T47D (cell line): ENCODE data around the gene INPP5E.

ENCODE experiments used
- DNase-seq, 2 experiments: peaks; one replicate each; pipeline versions ENCODE4 v3.0.0 to v3.0.0-alpha.2; 2011 to 2012; ENCODE audit warnings: low read depth in 1 of 2, low spot score in 1 of 2
- JUND ChIP-seq: IDR thresholded peaks from 2 replicates; pipeline ENCODE4 v1.6.1; 2012; ENCODE audit warnings: low read depth
- in situ Hi-C: cut with HindIII; loops from 2 replicates; pipeline ENCODE4 v1.10.0; 2016; ENCODE audit warnings: low sequenced_read_pairs, low pct_unique_long_range_greater_than_20kb

The INPP5E gene

GRCh38 chr9:136387217-136387616, 52.4 kb downstream of the INPP5E start:
- in situ Hi-C loops = no loop called here
- TF ChIP-seq JUND = no peak
- no peak for DNase-seq

DNA sequence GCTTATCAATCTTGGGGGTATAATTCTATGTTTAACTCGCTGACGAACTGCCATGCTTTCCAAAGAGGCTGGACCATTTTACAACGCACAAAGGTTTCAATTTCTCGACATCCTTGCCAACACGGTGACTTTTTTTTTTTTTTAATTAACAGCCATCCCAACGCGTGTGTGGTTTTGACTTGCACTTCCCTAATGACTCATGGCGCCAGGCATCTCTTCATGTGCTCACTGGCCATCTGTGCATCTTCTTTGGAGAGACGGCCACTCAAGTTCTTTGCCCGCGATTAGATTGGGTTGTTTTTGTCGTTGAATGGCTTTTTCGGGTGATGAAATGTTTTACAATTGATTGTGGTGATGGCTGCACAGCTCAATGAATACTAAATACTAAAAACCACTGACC, 53.6 kb downstream of the INPP5E start:
- DNase-seq = no peak
- TF ChIP-seq JUND = no peak
- in situ Hi-C loops = no loop called here

DNA sequence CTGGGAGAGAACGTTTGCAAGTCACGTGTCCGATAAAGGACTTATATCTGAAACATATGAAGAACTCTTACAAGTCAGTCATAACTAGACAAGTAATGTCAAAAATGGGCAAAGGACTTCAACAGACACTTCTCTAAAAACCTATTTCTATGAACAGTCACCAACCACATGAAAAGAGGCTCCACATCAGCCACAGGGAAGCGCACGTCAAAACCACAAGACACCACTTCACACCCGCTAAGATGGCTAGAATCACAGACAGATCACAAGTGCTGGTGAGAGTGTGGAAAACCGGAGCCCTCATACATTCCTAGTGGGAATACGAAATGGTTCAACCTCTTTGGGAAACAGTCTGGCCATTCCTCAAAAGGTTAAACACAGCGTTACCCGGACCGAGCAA, 54.6 kb downstream of the INPP5E start:
- DNase-seq = no peak
- in situ Hi-C loops = no loop called here
- TF ChIP-seq JUND = no peak

GRCh38 chr9:136383436-136383835, 56.2 kb downstream of the INPP5E start:
- no peak for DNase-seq
- no peak for TF ChIP-seq JUND
- in situ Hi-C loops = no loop called here

- in situ Hi-C loops = no loop called here
Measured at GRCh38 chr9:136381966-136382513, 57.6 kb downstream of the INPP5E start.

GRCh38 chr9:136381311-136381710, 58.3 kb downstream of the INPP5E start:
- no peak for DNase-seq
- in situ Hi-C loops = no loop called here
- no peak for TF ChIP-seq JUND

More at GRCh38 chr9:136381966-136382513, 57.6 kb downstream of the INPP5E start:
- TF ChIP-seq JUND = no peak
- DNase-seq = no peak

DNA sequence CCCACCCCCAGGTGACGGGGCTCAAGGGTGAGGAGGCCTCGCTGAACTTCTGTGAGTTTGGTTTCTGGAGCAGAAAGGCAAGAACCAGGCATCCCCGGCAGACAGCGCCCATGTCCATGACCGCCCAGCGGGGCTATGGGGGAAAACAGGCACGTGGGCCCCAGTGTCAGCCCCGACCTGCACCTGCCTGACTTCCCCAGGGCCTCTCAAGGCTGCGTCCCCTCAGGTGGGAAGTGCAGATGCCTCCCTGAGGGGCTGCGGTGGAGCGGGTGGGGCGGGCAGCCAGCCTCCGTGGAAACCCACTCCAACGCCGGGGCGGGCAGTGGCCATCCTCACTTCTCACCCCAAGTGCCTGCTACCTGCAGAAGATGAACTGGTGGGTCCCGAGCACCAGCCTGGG, 59.3 kb downstream of the INPP5E start:
- TF ChIP-seq JUND = no peak
- in situ Hi-C loops = no loop called here
- DNase-seq = no peak

DNA sequence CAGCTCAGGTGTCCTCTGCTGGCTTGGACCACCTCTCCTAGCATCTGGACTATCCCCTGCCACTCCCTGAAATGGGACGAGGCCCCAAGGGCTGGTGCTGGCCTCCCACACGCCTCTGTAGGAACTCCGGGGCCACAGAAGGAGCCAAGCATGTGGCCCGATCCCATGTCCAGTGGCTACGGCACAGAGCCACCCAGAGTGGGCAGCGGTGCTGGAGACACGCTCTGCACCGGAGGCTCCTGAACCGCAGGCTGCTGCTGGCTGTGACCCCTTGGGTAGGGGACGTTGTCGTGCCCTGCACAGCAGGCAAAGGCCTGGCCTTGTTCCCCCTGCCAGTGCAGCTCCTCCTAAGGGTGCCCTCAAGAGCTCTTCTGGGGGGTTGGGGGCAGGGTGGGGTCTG, 59.8 kb downstream of the INPP5E start:
- in situ Hi-C loops = no loop called here
- no peak for TF ChIP-seq JUND
- no peak for DNase-seq

- in situ Hi-C loops = no loop called here
- TF ChIP-seq JUND = no peak
- DNase-seq = no peak
Measured at GRCh38 chr9:136379401-136379800, 60.2 kb downstream of the INPP5E start.

DNA sequence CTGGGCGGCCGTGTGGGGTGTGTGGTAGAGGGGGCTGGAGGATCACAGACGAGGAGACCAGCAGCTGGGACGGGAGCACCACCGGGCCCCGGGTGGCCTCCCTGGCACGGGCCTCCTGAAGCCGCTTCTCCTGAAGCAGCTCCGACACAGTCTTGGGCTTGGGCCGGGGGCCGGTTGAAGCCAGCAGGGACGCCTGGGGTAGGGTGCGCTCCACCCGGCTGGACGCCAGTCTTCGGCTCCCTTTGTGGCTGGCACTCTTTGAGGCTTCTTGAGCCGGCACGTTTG, 60.7 kb downstream of the INPP5E start:
- DNase-seq = no peak
- TF ChIP-seq JUND = no peak
- in situ Hi-C loops = no loop called here
